HG02938 (cell line): ENCODE results near the gene P2RX2.

ENCODE experiments used
- ATAC-seq: cut with Tn5 transposase; IDR thresholded peaks from one replicate; pipeline ENCODE4 v1.9.1; 2021; ENCODE audit warnings: mild to moderate bottlenecking, moderate library complexity; ENCODE audit not compliant: unreplicated experiment

P2RX2 gene

GRCh38 chr12:132635076-132635955 is 16.7 kb downstream of the P2RX2 start:
- no peak for ATAC-seq

GRCh38 chr12:132637811-132638210 is 19.2 kb downstream of the P2RX2 start:
- ATAC-seq, result no peak

GRCh38 chr12:132638541-132639408 is 20.2 kb downstream of the P2RX2 start:
- no peak for ATAC-seq

GRCh38 chr12:132639956-132640520 is 21.5 kb downstream of the P2RX2 start:
- no peak for ATAC-seq

GRCh38 chr12:132640936-132641335 is 22.4 kb downstream of the P2RX2 start:
- ATAC-seq, result no peak

- no peak for ATAC-seq
These were observed 23.5 kb downstream of the P2RX2 start for GRCh38 chr12:132641811-132642650.

- ATAC-seq, result no peak
These were observed 24.6 kb downstream of the P2RX2 start for GRCh38 chr12:132642846-132643835.

GRCh38 chr12:132646850-132647249 is 28.3 kb downstream of the P2RX2 start:
- no peak for ATAC-seq

GRCh38 chr12:132647858-132648257 is 29.3 kb downstream of the P2RX2 start:
- ATAC-seq, result no peak

GRCh38 chr12:132648616-132649225 is 30.1 kb downstream of the P2RX2 start:
- no peak for ATAC-seq

- no peak for ATAC-seq
These were observed 30.8 kb downstream of the P2RX2 start for GRCh38 chr12:132649226-132649945.

GRCh38 chr12:132651444-132652100 is 33.0 kb downstream of the P2RX2 start:
- ATAC-seq, result no peak

GRCh38 chr12:132653567-132654290 is 35.2 kb downstream of the P2RX2 start:
- no peak for ATAC-seq

- ATAC-seq, result no peak
These were observed 38.6 kb downstream of the P2RX2 start for GRCh38 chr12:132657004-132657727.

- no peak for ATAC-seq
These were observed 39.7 kb downstream of the P2RX2 start for GRCh38 chr12:132658149-132658894.

GRCh38 chr12:132659146-132659545 is 40.6 kb downstream of the P2RX2 start:
- ATAC-seq, result no peak
